H1 (cell line): ENCODE measurements around the gene ITGB2.

ENCODE experiments used
- BACH1 ChIP-seq: IDR thresholded peaks from 2 replicates; pipeline ENCODE4 v1.6.1; 2012; ENCODE audit warnings: low read length, improper control_type of control experiment
- EZH2 ChIP-seq: fragments of 200-600 bp; sonication (generic); IDR thresholded peaks from 2 replicates; pipeline ENCODE4 v1.7.1; 2012; ENCODE audit warnings: low read depth, mild to moderate bottlenecking, moderate library complexity, low read length, inconsistent platforms; ENCODE audit not compliant: severe bottlenecking
- KDM5A ChIP-seq: fragments of 200-600 bp; IDR thresholded peaks from 2 replicates; pipeline ENCODE4 v1.7.1; 2012; ENCODE audit warnings: mild to moderate bottlenecking, low read length, inconsistent platforms, mixed read lengths
- PHF8 ChIP-seq: fragments of 200-600 bp; sonication (generic); conservative IDR thresholded peaks from 2 replicates; pipeline ENCODE4 v1.7.1; 2012; ENCODE audit warnings: low read depth, mild to moderate bottlenecking, inconsistent platforms, low read length, moderate library complexity
- POLR2A ChIP-seq, 2 experiments: IDR thresholded peaks; 1 replicate in 1 of 2; 2 replicates in 1 of 2; pipeline ENCODE4 v1.6.1; 2011; ENCODE audit warnings: low read depth in 2 of 2, low read length in 2 of 2, mild to moderate bottlenecking in 2 of 2; ENCODE audit errors: control extremely low read depth in 1 of 2
- POLR2AphosphoS5 ChIP-seq: IDR thresholded peaks from 2 replicates; pipeline ENCODE4 v1.6.1; 2011; ENCODE audit warnings: low read depth, low read length
- SIN3A ChIP-seq, 2 experiments: IDR thresholded peaks in 1 of 2; conservative IDR thresholded peaks in 1 of 2; 2 replicates each; pipeline ENCODE4 v1.6.1; 2011 to 2012; ENCODE audit warnings: low read length in 2 of 2, improper control_type of control experiment in 1 of 2, low read depth in 1 of 2, mild to moderate bottlenecking in 1 of 2
- TF ChIP-seq, protein P1 (sequence below): IDR thresholded peaks from 2 replicates; pipeline ENCODE4 v1.6.1; 2012; ENCODE audit warnings: inconsistent platforms
- TF ChIP-seq, protein P2 (sequence below), 3 experiments: IDR thresholded peaks; 1 replicate in 2 of 3; 2 replicates in 1 of 3; pipeline versions ENCODE4 v1.5.1 to v1.6.1; 2011; ENCODE audit warnings: low read length in 3 of 3, mild to moderate bottlenecking in 3 of 3, inconsistent platforms in 2 of 3, low read depth in 1 of 3, moderate library complexity in 1 of 3; ENCODE audit not compliant: insufficient read depth in 1 of 3; ENCODE audit errors: control extremely low read depth in 1 of 3

DNA sequence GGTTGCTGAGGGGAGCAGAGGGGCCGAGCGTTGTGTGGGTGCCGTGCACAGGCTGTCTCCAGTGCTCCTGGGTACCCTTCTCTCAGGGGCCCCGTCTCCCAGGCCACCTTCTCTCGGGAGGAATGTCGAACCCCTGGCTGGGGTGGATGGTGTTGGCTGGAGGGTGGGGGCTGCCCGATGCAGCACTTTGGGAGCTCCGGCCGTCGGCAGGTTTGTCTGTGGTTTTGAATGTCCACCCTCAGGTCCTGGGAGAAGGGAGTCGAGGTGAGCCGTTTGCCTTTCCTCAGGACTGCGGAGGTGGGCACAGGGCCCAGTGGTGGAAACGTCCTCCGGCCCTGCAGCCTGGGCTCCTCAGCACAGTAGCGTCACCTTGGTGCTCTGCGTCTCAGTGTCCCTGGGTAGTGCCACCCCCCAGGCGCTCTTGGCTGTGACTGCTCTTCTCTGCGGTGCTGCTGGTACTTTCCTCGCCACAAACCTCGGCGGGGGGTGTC is 33.6 kb upstream of the ITGB2 start:
- no peak for TF ChIP-seq POLR2A (IDR thresholded peaks at IDR 0.05; ENCODE audit: control extremely low read depth in 1 of 2, low read depth in 2 of 2, low read length in 2 of 2)
- no peak for TF ChIP-seq KDM5A
- TF ChIP-seq EZH2, result no peak
- TF ChIP-seq, protein P1, sequence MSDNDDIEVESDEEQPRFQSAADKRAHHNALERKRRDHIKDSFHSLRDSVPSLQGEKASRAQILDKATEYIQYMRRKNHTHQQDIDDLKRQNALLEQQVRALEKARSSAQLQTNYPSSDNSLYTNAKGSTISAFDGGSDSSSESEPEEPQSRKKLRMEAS, result no peak
- no peak for TF ChIP-seq BACH1
- no peak for TF ChIP-seq SIN3A (conservative IDR thresholded peaks at IDR 0.05 in 1 of 2, IDR thresholded peaks at IDR 0.05 in 1 of 2; ENCODE audit: low read depth in 1 of 2, low read length in 2 of 2)
- TF ChIP-seq, protein P2, sequence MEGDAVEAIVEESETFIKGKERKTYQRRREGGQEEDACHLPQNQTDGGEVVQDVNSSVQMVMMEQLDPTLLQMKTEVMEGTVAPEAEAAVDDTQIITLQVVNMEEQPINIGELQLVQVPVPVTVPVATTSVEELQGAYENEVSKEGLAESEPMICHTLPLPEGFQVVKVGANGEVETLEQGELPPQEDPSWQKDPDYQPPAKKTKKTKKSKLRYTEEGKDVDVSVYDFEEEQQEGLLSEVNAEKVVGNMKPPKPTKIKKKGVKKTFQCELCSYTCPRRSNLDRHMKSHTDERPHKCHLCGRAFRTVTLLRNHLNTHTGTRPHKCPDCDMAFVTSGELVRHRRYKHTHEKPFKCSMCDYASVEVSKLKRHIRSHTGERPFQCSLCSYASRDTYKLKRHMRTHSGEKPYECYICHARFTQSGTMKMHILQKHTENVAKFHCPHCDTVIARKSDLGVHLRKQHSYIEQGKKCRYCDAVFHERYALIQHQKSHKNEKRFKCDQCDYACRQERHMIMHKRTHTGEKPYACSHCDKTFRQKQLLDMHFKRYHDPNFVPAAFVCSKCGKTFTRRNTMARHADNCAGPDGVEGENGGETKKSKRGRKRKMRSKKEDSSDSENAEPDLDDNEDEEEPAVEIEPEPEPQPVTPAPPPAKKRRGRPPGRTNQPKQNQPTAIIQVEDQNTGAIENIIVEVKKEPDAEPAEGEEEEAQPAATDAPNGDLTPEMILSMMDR (IDR thresholded peaks at IDR 0.05; ENCODE audit: control extremely low read depth in 1 of 3, insufficient read depth in 1 of 3, low read depth in 1 of 3, low read length in 3 of 3), result no peak
- no peak for TF ChIP-seq PHF8
- TF ChIP-seq POLR2AphosphoS5, result no peak
